Ishikawa (cell line): Measurements from ENCODE around the gene RAD51B.

Experiments
- CEBPB ChIP-seq: IDR thresholded peaks from 2 replicates; pipeline ENCODE4 v1.6.1; 2012
- CREB1 ChIP-seq: IDR thresholded peaks from 2 replicates; pipeline ENCODE4 v1.6.1; 2012; ENCODE audit warnings: low read depth
- EGR1 ChIP-seq: IDR thresholded peaks from 2 replicates; pipeline ENCODE4 v1.6.1; 2012
- EP300 ChIP-seq: IDR thresholded peaks from 2 replicates; pipeline ENCODE4 v1.6.1; 2012; ENCODE audit warnings: borderline replicate concordance
- FOXM1 ChIP-seq: IDR thresholded peaks from 2 replicates; pipeline ENCODE4 v1.6.1; 2012; ENCODE audit warnings: low read depth, borderline replicate concordance
- NFIC ChIP-seq: IDR thresholded peaks from 2 replicates; pipeline ENCODE4 v1.6.1; 2012
- RAD21 ChIP-seq: IDR thresholded peaks from 2 replicates; pipeline ENCODE4 v1.6.1; 2012; ENCODE audit warnings: low read depth
- REST ChIP-seq: IDR thresholded peaks from 2 replicates; pipeline ENCODE4 v1.6.1; 2012; ENCODE audit warnings: low read depth, mild to moderate bottlenecking
- TAF1 ChIP-seq: IDR thresholded peaks from 2 replicates; pipeline ENCODE4 v1.6.1; 2012; ENCODE audit warnings: low read depth, mild to moderate bottlenecking
- TCF12 ChIP-seq: IDR thresholded peaks from 2 replicates; pipeline ENCODE4 v1.6.1; 2012; ENCODE audit warnings: low read depth
- TEAD4 ChIP-seq: IDR thresholded peaks from 2 replicates; pipeline ENCODE4 v1.6.1; 2012
- USF1 ChIP-seq: IDR thresholded peaks from 2 replicates; pipeline ENCODE4 v1.6.1; 2012
- YY1 ChIP-seq: IDR thresholded peaks from 2 replicates; pipeline ENCODE4 v1.6.1; 2012; ENCODE audit warnings: low read depth
- ZBTB7A ChIP-seq: IDR thresholded peaks from 2 replicates; pipeline ENCODE4 v1.6.1; 2012; ENCODE audit warnings: low read depth
- TF ChIP-seq, protein P1 (sequence below): IDR thresholded peaks from 2 replicates; pipeline ENCODE4 v1.6.1; 2012

Gene RAD51B

GRCh38 chr14:68375376-68375775, 555.8 kb downstream of the RAD51B start:
- no peak for TF ChIP-seq TAF1
- no peak for TF ChIP-seq CEBPB
- TF ChIP-seq FOXM1, result no peak
- TF ChIP-seq TEAD4, result no peak
- TF ChIP-seq, protein P1, sequence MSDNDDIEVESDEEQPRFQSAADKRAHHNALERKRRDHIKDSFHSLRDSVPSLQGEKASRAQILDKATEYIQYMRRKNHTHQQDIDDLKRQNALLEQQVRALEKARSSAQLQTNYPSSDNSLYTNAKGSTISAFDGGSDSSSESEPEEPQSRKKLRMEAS, result no peak
- TF ChIP-seq ZBTB7A, result no peak
- no peak for TF ChIP-seq RAD21
- no peak for TF ChIP-seq REST
- no peak for TF ChIP-seq EP300
- no peak for TF ChIP-seq TCF12
- no peak for TF ChIP-seq NFIC
- TF ChIP-seq YY1, result no peak
- no peak for TF ChIP-seq EGR1
- no peak for TF ChIP-seq CREB1
- no peak for TF ChIP-seq USF1

- TF ChIP-seq EGR1, result no peak
- TF ChIP-seq CREB1, result no peak
- TF ChIP-seq TEAD4, result peak; percentile 84
- TF ChIP-seq FOXM1, result peak; percentile 71; the same call in 1 of the 2 replicates
- TF ChIP-seq, protein P1, result 0 out of 2 replicates have a peak, but pooled peaks have one; percentile 21
- peak; percentile 88 for TF ChIP-seq EP300
- TF ChIP-seq REST, result no peak
- no peak for TF ChIP-seq YY1
- no peak for TF ChIP-seq RAD21
- TF ChIP-seq CEBPB, result no peak; the same call in 1 of the 2 replicates
- peak; percentile 73 for TF ChIP-seq TCF12
- peak; percentile 82 for TF ChIP-seq NFIC
- TF ChIP-seq TAF1, result no peak
Observed at GRCh38 chr14:68376067-68376779, 556.6 kb downstream of the RAD51B start.

DNA sequence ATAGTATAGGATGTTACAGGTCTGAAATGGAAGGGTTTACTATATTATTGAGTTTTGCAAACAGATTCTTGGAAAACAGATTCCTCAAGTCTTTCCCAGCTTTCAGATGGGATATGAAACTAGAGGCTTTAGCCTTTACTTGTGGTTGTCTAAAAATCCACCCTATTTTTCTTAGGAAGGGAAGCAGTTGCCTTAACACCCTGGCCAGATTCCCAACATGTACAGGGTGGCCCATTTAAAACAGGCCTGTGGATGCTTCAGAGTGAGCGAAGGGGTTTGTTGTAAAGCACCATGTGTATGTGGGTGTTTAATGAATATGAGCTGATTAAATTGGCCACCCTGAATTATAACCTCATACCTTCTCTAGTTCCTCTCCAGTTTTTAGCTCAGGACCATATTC, 557.4 kb downstream of the RAD51B start:
- no peak for TF ChIP-seq FOXM1
- TF ChIP-seq CEBPB, result no peak
- no peak for TF ChIP-seq YY1
- no peak for TF ChIP-seq EGR1
- TF ChIP-seq EP300, result no peak
- TF ChIP-seq ZBTB7A, result no peak
- no peak for TF ChIP-seq TEAD4
- TF ChIP-seq USF1, result no peak
- TF ChIP-seq RAD21, result no peak
- no peak for TF ChIP-seq NFIC
- TF ChIP-seq CREB1, result no peak
- TF ChIP-seq, protein P1, result no peak
- no peak for TF ChIP-seq TAF1
- TF ChIP-seq TCF12, result no peak
- TF ChIP-seq REST, result no peak

GRCh38 chr14:68377459-68377858, 557.9 kb downstream of the RAD51B start:
- TF ChIP-seq TAF1 (no peak), CREB1 (no peak), RAD21 (no peak), EP300 (no peak), REST (no peak), FOXM1 (no peak), NFIC (no peak)
